ENCODE results near the gene ACMSD.
"Not testable (repeated sequence)": the region's sequence is repeated elsewhere in the genome, so short reads cannot be mapped to it uniquely, and the experiment has no call there.

The ACMSD gene

DNA sequence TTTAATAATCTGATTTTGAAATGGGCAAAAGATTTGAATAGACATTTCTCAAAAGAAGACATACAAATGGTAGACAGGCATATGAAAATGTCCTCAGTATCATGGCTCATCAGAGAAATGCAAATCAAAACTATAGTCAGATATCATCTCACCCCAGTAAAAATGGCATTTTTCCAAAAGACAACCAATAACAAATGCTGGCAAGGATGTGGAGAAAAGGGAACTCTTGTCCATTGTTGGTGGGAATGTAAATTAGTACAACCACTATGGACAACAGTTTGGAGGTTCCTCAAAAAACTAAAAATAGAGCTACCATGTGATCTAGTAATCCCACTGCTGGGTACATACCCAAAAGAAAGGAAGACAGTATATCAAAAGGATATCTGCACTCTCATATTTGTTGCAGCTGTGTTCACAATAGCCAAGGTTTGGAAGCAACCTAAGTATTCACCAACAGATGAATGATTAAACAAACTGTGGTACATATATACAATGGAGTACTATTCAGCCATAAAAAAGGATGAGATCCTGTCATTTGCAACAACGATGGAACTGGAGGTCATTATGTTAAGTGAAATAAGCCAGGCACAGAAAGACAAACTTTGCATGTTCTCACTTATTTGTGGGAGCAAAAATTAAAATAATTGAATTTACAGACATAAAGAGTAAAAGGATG lies 69.2 kb downstream of the ACMSD start:
- not testable (repeated sequence) for DNase-seq (ENCODE audit: low read depth)

DNA sequence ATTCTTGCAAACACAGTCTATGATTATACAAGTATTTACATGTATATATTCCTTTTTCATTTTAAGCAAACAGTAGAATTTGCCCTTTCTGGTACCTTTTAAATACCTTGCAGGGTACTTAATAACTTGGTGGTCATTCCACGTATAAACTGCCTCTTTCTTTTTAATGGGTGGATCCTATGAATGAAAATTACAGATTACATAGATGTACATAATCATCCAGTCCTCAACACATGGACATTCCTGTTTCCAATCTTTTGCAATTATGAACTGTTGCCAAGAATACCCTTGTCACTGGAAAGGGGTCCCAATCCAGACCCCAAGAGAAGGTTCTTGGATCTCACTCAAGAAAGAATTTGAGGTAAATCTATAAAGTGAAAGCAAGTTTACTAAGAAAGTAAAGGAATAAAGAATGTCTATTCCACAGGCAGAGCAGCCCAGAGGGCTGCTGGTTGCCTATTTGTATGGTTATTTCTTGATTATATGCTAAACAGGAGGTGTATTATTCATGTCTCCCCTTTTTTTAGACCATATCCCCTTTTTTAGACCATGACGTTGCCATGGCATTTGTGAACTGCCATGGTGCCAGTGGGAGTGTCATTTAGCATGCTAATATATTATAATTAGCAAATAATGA lies 72.5 kb downstream of the ACMSD start:
- no peak for DNase-seq (ENCODE audit: low read depth)

DNA sequence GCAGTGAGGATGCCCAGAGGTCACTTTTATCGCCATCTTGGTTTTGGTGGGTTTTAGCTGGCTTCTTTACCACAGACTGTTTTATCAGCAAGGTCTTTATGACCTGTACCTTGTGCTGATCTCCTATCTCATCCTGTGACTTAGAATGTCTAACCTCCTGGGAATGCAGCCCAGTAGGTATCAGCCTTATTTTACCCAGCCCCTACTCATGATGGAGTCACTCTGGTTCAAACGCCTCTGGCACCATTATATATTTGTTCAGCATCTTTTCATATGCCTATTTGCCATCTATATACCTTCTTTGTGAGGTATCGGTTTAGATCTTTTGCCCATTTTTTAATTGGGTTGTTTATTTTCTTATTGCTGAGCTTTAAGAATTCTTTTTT lies 73.0 kb downstream of the ACMSD start:
- no peak for DNase-seq (ENCODE audit: low read depth)

GRCh38 chr2:134912361-134912760 lies 73.9 kb downstream of the ACMSD start:
- DNase-seq (ENCODE audit: low read depth), result no peak

- no peak for DNase-seq (ENCODE audit: low read depth)
These were observed 79.0 kb downstream of the ACMSD start for GRCh38 chr2:134917360-134917865.

GRCh38 chr2:134917888-134918525 lies 79.6 kb downstream of the ACMSD start:
- peak; percentile 85 for DNase-seq (ENCODE audit: low read depth)

- DNase-seq (ENCODE audit: low read depth), result peak; percentile 100
These were observed 80.3 kb downstream of the ACMSD start, which contains the start of gene CCNT2 for GRCh38 chr2:134918526-134919340. TSS of gene CCNT2 (plus strand) at chr2:134918822. CDS start at chr2:134918855, 33 bp downstream.

- DNase-seq (ENCODE audit: low read depth), result peak; percentile 51
These were observed 81.2 kb downstream of the ACMSD start for GRCh38 chr2:134919341-134920210.

DNA sequence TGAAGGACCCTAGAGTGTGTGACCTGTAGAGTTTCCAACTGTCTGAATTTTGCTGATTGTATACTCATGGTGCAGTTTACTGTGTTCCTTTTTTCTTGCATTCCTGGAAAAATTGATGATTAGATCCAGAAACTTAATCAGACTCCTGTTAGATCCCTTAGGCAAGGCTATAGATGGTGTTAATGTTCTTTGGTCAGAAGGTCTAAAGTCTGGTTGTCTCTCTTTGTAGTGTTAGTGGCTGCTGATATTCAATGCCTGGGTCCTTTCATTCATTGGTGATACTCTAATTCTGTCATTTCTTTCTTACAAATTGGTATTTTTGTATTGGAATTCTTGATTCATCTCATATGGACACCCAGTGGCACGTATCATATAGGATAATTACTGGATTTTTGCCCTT lies 86.5 kb downstream of the ACMSD start:
- DNase-seq (ENCODE audit: low read depth), result no peak

- DNase-seq (ENCODE audit: low read depth), result no peak
These were observed 88.0 kb downstream of the ACMSD start for GRCh38 chr2:134926231-134926931.

GRCh38 chr2:134927195-134927594 lies 88.8 kb downstream of the ACMSD start:
- DNase-seq (ENCODE audit: low read depth), result no peak

- DNase-seq (ENCODE audit: low read depth), result no peak
These were observed 94.6 kb downstream of the ACMSD start for GRCh38 chr2:134932864-134933526.

DNA sequence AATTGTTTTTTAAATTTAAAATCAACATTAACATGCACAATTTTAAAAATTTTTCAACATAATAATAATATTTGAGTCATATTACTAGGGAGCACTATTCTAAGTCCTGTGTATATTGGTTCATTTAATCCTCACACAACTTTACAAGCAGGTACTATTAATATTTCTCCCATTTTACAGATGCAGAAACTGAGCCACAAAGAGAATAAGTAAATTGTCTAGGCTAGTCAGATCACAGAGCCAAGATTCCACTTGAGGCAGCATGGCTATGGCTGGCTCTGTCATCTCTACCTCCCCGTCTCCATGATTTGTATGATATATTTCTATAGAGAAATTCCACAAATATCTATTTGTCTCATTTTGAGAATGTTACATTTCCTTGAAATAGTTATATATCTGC lies 95.3 kb downstream of the ACMSD start:
- no peak for DNase-seq (ENCODE audit: low read depth)

GRCh38 chr2:134934150-134934549 lies 95.7 kb downstream of the ACMSD start:
- DNase-seq (ENCODE audit: low read depth), result no peak

GRCh38 chr2:134934641-134935040 lies 96.2 kb downstream of the ACMSD start:
- no peak for DNase-seq (ENCODE audit: low read depth)

- no peak for DNase-seq (ENCODE audit: low read depth)
These were observed 98.3 kb downstream of the ACMSD start for GRCh38 chr2:134936691-134937090.

DNA sequence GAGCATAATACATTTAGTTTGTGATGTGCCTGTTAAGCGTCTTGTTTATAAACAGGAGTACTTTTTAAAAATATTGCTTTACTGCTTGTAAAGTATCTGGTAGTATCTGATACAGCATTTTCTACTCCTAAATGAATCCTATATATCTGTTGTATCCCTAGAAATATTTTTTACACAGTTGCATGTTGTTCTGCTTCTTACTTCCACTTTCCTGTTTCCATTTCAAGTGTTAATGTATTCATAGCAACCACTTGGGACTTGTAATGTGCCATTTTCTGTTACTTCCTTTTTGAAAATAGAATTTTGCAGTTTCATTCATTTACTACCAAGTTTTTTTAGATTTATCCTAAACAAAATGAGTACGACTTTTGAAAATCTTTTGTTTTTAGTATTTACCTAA lies 105.1 kb downstream of the ACMSD start:
- DNase-seq (ENCODE audit: low read depth), result no peak

GRCh38 chr2:134944975-134945374 lies 106.6 kb downstream of the ACMSD start:
- DNase-seq (ENCODE audit: low read depth), result no peak

DNA sequence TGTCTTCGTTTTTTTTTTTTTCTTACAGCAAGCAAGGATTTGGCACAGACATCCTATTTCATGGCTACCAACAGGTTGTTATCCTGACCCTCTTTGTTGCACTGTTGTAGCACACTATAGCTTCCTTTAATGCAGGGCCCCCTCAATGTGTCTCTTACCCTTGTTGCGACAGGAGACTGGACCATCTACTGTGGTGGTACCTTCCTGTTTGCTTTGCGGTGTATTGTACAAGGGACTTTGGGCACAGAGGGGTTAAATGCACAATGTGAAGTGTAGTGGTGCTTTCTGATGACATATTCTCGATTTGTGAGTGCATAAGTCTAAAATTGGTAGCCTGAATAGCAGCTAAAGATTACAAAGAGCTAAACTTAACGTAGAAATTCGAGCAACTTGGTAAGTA lies 107.7 kb downstream of the ACMSD start:
- no peak for DNase-seq (ENCODE audit: low read depth)

Measured in activated T-cell treated with anti-CD3 and anti-CD28 coated beads for 48 hours (primary cell).